Activated B cell treated with CpG ODN at 0.5 μM for 24 hours (primary cell): ENCODE data around the gene PTPRN. TPM values are rescaled to one million over a fixed set of nuclear protein-coding genes. Genes with fewer than 3 reads are reported as not detected.
A peak's percentile ranks its signal among the peaks of the same experiment; 100 is the strongest.

Experiments used
- ATAC-seq: fragments of 200-7000 bp; cut with Tn5 transposase; one replicate; pipeline ENCODE4 v1.10.0; 2021; ENCODE audit warnings: low read depth, mild to moderate bottlenecking, moderate library complexity
- CTCF ChIA-PET: fragments of 350-600 bp; sonication (Branson Sonifier 250); formaldehyde crosslinking; loops from one replicate; lab custom pipeline; 2021; ENCODE audit warnings: antibody characterized with exemption; lab: Charles Lee
- POLR2A ChIA-PET: fragments of 350-600 bp; sonication (Branson Sonifier 250); formaldehyde crosslinking; loops from one replicate; lab custom pipeline; 2021; ENCODE audit warnings: antibody characterized with exemption; lab: Charles Lee
- DNase-seq: peaks from one replicate; pipeline ENCODE4 v3.0.0; 2022
- H3K27ac Mint-ChIP-seq: one replicate; pipeline ENCODE4 v1.8.0; 2020; ENCODE audit warnings: mixed read lengths
- H3K27me3 Mint-ChIP-seq: one replicate; pipeline ENCODE4 v1.8.0; 2021; ENCODE audit warnings: mixed read lengths
- H3K36me3 Mint-ChIP-seq: one replicate; pipeline ENCODE4 v1.8.0; 2021; ENCODE audit warnings: low read depth, mixed read lengths
- H3K4me1 Mint-ChIP-seq: one replicate; pipeline ENCODE4 v1.8.0; 2021; ENCODE audit warnings: mixed read lengths
- H3K4me3 Mint-ChIP-seq: one replicate; pipeline ENCODE4 v1.8.0; 2020; ENCODE audit warnings: mild to moderate bottlenecking, mixed read lengths
- H3K9me3 Mint-ChIP-seq: one replicate; pipeline ENCODE4 v1.8.0; 2020; ENCODE audit warnings: mixed read lengths
- intact Hi-C: fragments of 100-400 bp; cut with micrococcal nuclease; formaldehyde crosslinking; loops from one replicate; pipeline ENCODE4 v1.15.1; 2024
- total RNA-seq: library from RNA; stranded (reverse); gene quantifications from 2 replicates; pipeline ENCODE4 v1.2.3, GENCODE V29; 2022
- TF ChIP-seq, protein P1 (sequence below): fragments of 200-600 bp; IDR thresholded peaks from one replicate; pipeline ENCODE4 v1.8.0; 2022; ENCODE audit warnings: antibody characterized with exemption, mild to moderate bottlenecking

Gene PTPRN
- total RNA-seq, 1 donor from 2014 or later = not detected

DNA sequence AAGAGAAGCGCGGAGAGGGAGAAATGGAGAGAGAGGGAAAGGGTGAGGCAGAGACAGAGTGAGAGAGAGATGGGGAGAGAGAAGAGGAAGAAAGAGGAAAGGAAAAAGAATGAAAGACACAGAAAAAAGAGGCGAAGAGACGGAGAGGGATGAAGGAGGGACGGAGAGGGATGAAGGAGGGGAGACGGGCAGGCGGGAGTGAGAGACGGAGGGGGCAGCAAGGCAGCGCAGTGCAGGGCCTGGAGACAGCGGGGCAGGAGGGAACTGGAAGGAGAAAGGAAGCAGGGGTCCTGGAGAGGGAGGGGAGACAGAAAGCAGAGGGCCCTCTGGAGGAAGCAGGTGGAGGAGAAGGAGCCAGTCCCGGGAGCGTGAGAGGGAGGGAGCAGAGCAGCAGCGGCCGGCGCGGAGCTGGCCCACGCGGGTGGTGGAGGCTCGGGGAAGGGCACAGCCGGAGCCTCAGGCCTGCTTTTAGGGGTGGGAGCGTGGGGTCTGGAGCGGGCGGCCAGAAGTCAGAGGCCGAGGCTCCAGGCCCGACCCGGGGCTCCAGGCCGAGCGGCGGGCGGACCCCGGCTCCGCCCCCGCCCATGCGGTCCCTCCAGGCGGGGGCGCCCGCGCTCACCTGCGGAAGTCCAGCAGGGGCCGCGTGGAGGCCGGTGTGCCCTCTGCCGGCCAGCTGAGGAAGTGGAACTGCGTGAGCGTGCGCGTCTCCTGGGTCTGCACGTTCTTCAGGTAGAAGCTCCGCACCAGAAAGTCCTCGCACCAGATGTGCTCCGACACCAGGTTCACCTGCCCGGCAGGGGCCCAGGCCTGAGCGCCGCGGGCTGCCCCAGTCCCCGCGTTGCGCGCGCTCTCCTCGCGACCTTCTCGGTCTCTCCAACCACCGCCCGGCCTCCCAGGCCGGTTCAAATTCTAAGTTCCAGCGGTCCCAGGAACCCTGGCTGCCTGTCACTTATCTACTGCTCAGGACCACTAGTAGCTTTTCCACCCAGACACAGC is 14.5 kb downstream of the PTPRN start:
- ChIA-PET CTCF (interaction anchor here (0.6 to 6.2 kb wide), 36 partner anchors 9 to 424 kb away, joined by 3 to 155 read pairs (median 5); partner anchors contain the start of genes ABCB6, ANKZF1, ATG9A and CNPPD1), POLR2A (interaction anchor here (0.5 to 10.1 kb wide), 20 partner anchors 9 to 399 kb away, joined by 3 to 138 read pairs (median 8); partner anchors contain the start of genes ABCB6, ANKZF1, ATG9A and CNPPD1)
- no peaks in the 10 kb centered on the region for H3K36me3 Mint-ChIP-seq
- DNase-seq (peak; percentile 91), ATAC-seq (peak; percentile 95)
- H3K9me3 Mint-ChIP-seq = no peaks in the 10 kb centered on the region
- H3K4me1 Mint-ChIP-seq = peaks cover 24% of the 10 kb centered on the region
- peak overlapping the region; percentile 78 for H3K4me3 Mint-ChIP-seq
- H3K27me3 Mint-ChIP-seq = peaks cover 6% of the 10 kb centered on the region
- TF ChIP-seq, protein P1, sequence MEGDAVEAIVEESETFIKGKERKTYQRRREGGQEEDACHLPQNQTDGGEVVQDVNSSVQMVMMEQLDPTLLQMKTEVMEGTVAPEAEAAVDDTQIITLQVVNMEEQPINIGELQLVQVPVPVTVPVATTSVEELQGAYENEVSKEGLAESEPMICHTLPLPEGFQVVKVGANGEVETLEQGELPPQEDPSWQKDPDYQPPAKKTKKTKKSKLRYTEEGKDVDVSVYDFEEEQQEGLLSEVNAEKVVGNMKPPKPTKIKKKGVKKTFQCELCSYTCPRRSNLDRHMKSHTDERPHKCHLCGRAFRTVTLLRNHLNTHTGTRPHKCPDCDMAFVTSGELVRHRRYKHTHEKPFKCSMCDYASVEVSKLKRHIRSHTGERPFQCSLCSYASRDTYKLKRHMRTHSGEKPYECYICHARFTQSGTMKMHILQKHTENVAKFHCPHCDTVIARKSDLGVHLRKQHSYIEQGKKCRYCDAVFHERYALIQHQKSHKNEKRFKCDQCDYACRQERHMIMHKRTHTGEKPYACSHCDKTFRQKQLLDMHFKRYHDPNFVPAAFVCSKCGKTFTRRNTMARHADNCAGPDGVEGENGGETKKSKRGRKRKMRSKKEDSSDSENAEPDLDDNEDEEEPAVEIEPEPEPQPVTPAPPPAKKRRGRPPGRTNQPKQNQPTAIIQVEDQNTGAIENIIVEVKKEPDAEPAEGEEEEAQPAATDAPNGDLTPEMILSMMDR = peak; percentile 64
- peak overlapping the region; percentile 65 for H3K27ac Mint-ChIP-seq
- intact Hi-C loops = loop anchor here (1.0 to 5.0 kb wide), 9 partner anchors 15 to 442 kb away; partner anchors contain the start of genes ABCB6, ANKZF1, ATG9A and DNAJB2

DNA sequence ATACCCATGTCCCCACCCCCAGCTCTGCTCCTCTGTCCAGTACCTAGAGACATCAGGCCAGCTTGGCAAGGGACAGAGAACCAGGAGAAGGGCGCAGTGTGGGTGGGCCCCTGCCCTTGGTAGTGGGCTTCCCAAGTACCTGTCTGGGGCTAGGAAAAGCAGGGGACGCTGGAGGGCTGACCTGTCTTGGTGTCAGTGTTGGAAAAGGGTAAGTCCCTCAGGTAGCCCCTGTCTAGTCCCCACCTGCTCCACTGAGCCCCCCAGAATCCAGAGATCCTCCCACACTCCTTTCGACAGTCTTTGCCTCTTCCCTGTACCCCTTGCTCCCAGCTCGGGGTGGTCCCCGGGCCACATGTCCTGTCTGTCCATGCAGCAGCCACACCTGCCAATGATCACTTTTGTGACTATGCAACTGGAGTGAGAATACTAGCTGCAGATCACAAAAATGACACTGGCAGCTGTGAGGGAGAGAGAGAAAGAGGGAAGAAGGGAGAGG is 15.4 kb downstream of the PTPRN start:
- intact Hi-C loops = loop anchor here (1.0 to 2.0 kb wide), 5 partner anchors 14 to 95 kb away; partner anchors contain the start of genes ABCB6, ANKZF1, ATG9A and DNAJB2
- TF ChIP-seq, protein P1 = no peak
- POLR2A ChIA-PET = interaction anchor here (1.0 to 10.1 kb wide), 8 partner anchors 14 to 134 kb away, joined by 4 to 138 read pairs (median 16); partner anchors contain the start of genes CNPPD1, DNAJB2, TUBA4A and TUBA4B

DNA sequence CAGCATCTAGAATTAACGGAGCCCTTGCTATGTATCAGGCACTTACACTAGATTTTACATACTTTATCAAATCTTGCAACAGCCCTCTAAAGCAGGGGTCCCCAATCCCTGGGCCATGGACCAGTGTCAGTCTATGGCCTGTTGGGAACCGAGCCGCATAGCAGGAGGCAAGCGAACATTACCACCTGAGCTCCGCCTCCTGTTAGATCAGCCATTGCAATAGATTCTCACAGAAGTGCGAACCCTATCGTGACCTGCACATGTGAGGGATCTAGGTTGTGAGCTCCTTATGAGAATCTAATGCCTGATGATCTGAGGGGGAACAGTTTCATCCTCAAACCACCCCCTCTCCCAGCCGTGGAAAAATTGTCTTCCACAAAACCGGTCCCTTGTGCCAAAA is 16.6 kb downstream of the PTPRN start:
- Mint-ChIP-seq H3K27ac (no peak overlapping the region), H3K4me1 (peaks cover 17% of the 10 kb centered on the region), H3K9me3 (no peaks in the 10 kb centered on the region), H3K4me3 (no peak overlapping the region), H3K27me3 (no peaks in the 10 kb centered on the region), H3K36me3 (no peaks in the 10 kb centered on the region)
- ATAC-seq (no peak), DNase-seq (no peak)
- POLR2A ChIA-PET = interaction anchor here (0.6 to 10.1 kb wide), 5 partner anchors 13 to 87 kb away, joined by 4 to 138 read pairs (median 29); partner anchors contain the start of genes DNAJB2, TUBA4A, TUBA4B and ZFAND2B
- TF ChIP-seq, protein P1 = no peak
- CTCF ChIA-PET = interaction anchor here (2.6 to 6.2 kb wide), 4 partner anchors 11 to 133 kb away, joined by 6 to 155 read pairs (median 32); partner anchors contain the start of genes DNAJB2, NHEJ1, SLC23A3 and TUBA4A
- intact Hi-C loops = no loop called here

More for the DNA sequence above, 15.4 kb downstream of the PTPRN start:
- no peaks in the 10 kb centered on the region for H3K36me3 Mint-ChIP-seq
- H3K4me1 Mint-ChIP-seq = peaks cover 20% of the 10 kb centered on the region
- DNase-seq (no peak), ATAC-seq (no peak)
- peak overlapping the region; percentile 78 for H3K4me3 Mint-ChIP-seq
- peak overlapping the region; percentile 65 for H3K27ac Mint-ChIP-seq
- H3K9me3 Mint-ChIP-seq = no peaks in the 10 kb centered on the region
- H3K27me3 Mint-ChIP-seq = peaks cover 1% of the 10 kb centered on the region
- CTCF ChIA-PET = interaction anchor here (1.0 to 6.2 kb wide), 11 partner anchors 13 to 135 kb away, joined by 3 to 155 read pairs (median 30); partner anchors contain the start of genes ABCB6, CNPPD1, DNAJB2 and GLB1L

DNA sequence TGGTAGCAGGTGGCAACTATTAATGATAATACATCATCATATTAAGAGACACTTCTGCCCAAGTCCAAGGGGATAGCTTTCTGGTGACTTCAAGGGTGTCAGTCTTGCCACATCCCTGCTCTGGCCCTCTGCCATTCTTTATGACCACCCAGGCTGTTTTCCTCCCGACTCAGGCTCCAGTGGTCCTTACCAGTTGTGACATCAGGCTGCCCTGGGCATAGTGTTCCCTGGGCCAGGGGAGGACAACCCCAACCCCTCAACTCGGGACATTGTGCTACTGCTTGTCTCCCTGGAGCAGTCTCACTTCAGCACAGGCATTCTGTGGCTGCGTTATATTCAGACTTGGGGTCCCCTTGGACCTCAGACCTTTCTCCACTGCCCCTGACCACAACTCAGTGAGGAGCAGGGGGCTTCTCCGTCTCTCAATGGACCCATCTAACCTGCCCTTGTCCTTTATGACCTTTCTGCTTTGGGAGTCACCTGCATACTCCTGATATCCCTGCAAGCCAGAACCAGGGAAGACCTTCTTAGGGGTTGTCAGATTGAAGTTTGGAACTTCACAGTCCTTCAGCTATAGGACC is 17.2 kb downstream of the PTPRN start:
- H3K4me1 Mint-ChIP-seq = peaks cover 17% of the 10 kb centered on the region
- intact Hi-C loops = no loop called here
- POLR2A ChIA-PET = interaction anchor here (0.6 to 10.1 kb wide), 5 partner anchors 12 to 116 kb away, joined by 3 to 138 read pairs (median 9); partner anchors contain the start of genes CNPPD1, DNAJB2, TUBA4A and TUBA4B
- TF ChIP-seq, protein P1 = no peak
- H3K27ac Mint-ChIP-seq = no peak overlapping the region
- no peaks in the 10 kb centered on the region for H3K36me3 Mint-ChIP-seq
- H3K9me3 Mint-ChIP-seq = no peaks in the 10 kb centered on the region
- no peak for DNase-seq
- no peak for ATAC-seq
- no peak overlapping the region for H3K4me3 Mint-ChIP-seq
- CTCF ChIA-PET = interaction anchor here (2.6 to 6.2 kb wide), 3 partner anchors 11 to 132 kb away, joined by 6 to 155 read pairs (median 34); partner anchors contain the start of genes DNAJB2, NHEJ1, TUBA4A and TUBA4B
- no peaks in the 10 kb centered on the region for H3K27me3 Mint-ChIP-seq
